ENCODE results near the gene CRYM.

- TF ChIP-seq GATA3 (IDR thresholded peaks at IDR 0.05; ENCODE audit: low read depth, low read length) = no peak
- TF ChIP-seq GATA2 (IDR thresholded peaks at IDR 0.05; ENCODE audit: low read depth, low read length) = no peak
Observed at GRCh38 chr16:21219551-21219950, 58.5 kb downstream of the CRYM start.
